ENCODE data around the gene EPB41L2. TPM values are rescaled to one million over a fixed set of nuclear protein-coding genes. Genes with fewer than 3 reads are reported as not detected.

Gene EPB41L2
- total and polyA plus RNA-seq, 2 experiments from 2014 or later = 76.2 to 91.7 TPM

DNA sequence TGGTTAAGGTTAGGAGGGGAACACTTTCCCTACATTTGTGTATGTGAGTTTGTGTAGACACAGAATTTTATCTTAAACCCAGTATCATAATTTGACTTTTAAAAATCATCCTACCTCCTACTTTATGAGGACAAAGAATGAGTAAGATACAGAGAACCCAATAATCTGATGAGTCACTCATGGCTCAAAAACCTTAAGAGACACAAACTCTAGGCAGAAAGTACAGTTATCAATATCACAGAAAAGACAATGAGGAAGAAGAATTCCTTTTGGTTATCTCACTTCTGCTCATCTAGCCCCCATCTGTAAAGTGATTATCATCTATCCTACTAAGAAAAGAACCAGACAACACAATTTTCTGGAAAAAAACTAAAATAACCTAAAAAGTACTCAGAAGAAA, 87.7 kb downstream of the EPB41L2 start:
- Mint-ChIP-seq H3K27me3 (ENCODE audit: insufficient read depth, low read depth, poor library complexity) (peaks cover 4% of the 10 kb centered on the region), H3K4me3 (no peak overlapping the region), H3K36me3 (ENCODE audit: low read depth) (no peaks in the 10 kb centered on the region), H3K4me1 (peaks cover 31% of the 10 kb centered on the region), H3K27ac (no peak overlapping the region), H3K9me3 (no peaks in the 10 kb centered on the region)
- H3K4me3 ChIP-seq = no peak overlapping the region
- H3K4me1 ChIP-seq (ENCODE audit: insufficient read depth) = peaks cover 16% of the 10 kb centered on the region
- TF ChIP-seq, protein P1, sequence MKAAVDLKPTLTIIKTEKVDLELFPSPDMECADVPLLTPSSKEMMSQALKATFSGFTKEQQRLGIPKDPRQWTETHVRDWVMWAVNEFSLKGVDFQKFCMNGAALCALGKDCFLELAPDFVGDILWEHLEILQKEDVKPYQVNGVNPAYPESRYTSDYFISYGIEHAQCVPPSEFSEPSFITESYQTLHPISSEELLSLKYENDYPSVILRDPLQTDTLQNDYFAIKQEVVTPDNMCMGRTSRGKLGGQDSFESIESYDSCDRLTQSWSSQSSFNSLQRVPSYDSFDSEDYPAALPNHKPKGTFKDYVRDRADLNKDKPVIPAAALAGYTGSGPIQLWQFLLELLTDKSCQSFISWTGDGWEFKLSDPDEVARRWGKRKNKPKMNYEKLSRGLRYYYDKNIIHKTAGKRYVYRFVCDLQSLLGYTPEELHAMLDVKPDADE (IDR thresholded peaks at IDR 0.05) = no peak
- TF ChIP-seq CREB1 (CRISPR knock-in tag; IDR thresholded peaks at IDR 0.05; ENCODE audit: low read depth) = no peak
- no peak for TF ChIP-seq ZNF114 (CRISPR knock-in tag; IDR thresholded peaks at IDR 0.05)
- TF ChIP-seq EZH2phosphoT487 (IDR thresholded peaks at IDR 0.05; ENCODE audit: unreplicated experiment) = no peak
- no peak for TF ChIP-seq EZH2 (IDR thresholded peaks at IDR 0.05; ENCODE audit: low read depth, unreplicated experiment)
- TF ChIP-seq, protein P2, sequence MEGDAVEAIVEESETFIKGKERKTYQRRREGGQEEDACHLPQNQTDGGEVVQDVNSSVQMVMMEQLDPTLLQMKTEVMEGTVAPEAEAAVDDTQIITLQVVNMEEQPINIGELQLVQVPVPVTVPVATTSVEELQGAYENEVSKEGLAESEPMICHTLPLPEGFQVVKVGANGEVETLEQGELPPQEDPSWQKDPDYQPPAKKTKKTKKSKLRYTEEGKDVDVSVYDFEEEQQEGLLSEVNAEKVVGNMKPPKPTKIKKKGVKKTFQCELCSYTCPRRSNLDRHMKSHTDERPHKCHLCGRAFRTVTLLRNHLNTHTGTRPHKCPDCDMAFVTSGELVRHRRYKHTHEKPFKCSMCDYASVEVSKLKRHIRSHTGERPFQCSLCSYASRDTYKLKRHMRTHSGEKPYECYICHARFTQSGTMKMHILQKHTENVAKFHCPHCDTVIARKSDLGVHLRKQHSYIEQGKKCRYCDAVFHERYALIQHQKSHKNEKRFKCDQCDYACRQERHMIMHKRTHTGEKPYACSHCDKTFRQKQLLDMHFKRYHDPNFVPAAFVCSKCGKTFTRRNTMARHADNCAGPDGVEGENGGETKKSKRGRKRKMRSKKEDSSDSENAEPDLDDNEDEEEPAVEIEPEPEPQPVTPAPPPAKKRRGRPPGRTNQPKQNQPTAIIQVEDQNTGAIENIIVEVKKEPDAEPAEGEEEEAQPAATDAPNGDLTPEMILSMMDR (conservative IDR thresholded peaks at IDR 0.05; ENCODE audit: low read depth in 2 of 2) = no peak
- TF ChIP-seq STAT1 (IDR thresholded peaks at IDR 0.05; ENCODE audit: unreplicated experiment) = no peak
- TF ChIP-seq POLR2AphosphoS5 (IDR thresholded peaks at IDR 0.05; ENCODE audit: low read depth) = no peak
- no peak for TF ChIP-seq JUNB (IDR thresholded peaks at IDR 0.05; ENCODE audit: unreplicated experiment)
- TF ChIP-seq, protein P3, sequence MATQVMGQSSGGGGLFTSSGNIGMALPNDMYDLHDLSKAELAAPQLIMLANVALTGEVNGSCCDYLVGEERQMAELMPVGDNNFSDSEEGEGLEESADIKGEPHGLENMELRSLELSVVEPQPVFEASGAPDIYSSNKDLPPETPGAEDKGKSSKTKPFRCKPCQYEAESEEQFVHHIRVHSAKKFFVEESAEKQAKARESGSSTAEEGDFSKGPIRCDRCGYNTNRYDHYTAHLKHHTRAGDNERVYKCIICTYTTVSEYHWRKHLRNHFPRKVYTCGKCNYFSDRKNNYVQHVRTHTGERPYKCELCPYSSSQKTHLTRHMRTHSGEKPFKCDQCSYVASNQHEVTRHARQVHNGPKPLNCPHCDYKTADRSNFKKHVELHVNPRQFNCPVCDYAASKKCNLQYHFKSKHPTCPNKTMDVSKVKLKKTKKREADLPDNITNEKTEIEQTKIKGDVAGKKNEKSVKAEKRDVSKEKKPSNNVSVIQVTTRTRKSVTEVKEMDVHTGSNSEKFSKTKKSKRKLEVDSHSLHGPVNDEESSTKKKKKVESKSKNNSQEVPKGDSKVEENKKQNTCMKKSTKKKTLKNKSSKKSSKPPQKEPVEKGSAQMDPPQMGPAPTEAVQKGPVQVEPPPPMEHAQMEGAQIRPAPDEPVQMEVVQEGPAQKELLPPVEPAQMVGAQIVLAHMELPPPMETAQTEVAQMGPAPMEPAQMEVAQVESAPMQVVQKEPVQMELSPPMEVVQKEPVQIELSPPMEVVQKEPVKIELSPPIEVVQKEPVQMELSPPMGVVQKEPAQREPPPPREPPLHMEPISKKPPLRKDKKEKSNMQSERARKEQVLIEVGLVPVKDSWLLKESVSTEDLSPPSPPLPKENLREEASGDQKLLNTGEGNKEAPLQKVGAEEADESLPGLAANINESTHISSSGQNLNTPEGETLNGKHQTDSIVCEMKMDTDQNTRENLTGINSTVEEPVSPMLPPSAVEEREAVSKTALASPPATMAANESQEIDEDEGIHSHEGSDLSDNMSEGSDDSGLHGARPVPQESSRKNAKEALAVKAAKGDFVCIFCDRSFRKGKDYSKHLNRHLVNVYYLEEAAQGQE (IDR thresholded peaks at IDR 0.05; ENCODE audit: unreplicated experiment) = no peak
- TF ChIP-seq, protein P4, sequence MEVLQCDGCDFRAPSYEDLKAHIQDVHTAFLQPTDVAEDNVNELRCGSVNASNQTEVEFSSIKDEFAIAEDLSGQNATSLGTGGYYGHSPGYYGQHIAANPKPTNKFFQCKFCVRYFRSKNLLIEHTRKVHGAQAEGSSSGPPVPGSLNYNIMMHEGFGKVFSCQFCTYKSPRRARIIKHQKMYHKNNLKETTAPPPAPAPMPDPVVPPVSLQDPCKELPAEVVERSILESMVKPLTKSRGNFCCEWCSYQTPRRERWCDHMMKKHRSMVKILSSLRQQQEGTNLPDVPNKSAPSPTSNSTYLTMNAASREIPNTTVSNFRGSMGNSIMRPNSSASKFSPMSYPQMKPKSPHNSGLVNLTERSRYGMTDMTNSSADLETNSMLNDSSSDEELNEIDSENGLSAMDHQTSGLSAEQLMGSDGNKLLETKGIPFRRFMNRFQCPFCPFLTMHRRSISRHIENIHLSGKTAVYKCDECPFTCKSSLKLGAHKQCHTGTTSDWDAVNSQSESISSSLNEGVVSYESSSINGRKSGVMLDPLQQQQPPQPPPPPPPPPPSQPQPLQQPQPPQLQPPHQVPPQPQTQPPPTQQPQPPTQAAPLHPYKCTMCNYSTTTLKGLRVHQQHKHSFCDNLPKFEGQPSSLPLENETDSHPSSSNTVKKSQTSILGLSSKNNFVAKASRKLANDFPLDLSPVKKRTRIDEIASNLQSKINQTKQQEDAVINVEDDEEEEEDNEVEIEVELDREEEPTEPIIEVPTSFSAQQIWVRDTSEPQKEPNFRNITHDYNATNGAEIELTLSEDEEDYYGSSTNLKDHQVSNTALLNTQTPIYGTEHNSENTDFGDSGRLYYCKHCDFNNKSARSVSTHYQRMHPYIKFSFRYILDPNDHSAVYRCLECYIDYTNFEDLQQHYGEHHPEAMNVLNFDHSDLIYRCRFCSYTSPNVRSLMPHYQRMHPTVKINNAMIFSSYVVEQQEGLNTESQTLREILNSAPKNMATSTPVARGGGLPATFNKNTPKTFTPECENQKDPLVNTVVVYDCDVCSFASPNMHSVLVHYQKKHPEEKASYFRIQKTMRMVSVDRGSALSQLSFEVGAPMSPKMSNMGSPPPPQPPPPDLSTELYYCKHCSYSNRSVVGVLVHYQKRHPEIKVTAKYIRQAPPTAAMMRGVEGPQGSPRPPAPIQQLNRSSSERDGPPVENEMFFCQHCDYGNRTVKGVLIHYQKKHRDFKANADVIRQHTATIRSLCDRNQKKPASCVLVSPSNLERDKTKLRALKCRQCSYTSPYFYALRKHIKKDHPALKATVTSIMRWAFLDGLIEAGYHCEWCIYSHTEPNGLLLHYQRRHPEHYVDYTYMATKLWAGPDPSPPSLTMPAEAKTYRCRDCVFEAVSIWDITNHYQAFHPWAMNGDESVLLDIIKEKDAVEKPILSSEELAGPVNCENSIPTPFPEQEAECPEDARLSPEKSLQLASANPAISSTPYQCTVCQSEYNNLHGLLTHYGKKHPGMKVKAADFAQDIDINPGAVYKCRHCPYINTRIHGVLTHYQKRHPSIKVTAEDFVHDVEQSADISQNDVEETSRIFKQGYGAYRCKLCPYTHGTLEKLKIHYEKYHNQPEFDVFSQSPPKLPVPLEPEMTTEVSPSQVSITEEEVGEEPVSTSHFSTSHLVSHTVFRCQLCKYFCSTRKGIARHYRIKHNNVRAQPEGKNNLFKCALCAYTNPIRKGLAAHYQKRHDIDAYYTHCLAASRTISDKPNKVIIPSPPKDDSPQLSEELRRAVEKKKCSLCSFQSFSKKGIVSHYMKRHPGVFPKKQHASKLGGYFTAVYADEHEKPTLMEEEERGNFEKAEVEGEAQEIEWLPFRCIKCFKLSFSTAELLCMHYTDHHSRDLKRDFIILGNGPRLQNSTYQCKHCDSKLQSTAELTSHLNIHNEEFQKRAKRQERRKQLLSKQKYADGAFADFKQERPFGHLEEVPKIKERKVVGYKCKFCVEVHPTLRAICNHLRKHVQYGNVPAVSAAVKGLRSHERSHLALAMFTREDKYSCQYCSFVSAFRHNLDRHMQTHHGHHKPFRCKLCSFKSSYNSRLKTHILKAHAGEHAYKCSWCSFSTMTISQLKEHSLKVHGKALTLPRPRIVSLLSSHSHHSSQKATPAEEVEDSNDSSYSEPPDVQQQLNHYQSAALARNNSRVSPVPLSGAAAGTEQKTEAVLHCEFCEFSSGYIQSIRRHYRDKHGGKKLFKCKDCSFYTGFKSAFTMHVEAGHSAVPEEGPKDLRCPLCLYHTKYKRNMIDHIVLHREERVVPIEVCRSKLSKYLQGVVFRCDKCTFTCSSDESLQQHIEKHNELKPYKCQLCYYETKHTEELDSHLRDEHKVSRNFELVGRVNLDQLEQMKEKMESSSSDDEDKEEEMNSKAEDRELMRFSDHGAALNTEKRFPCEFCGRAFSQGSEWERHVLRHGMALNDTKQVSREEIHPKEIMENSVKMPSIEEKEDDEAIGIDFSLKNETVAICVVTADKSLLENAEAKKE (CRISPR knock-in tag; IDR thresholded peaks at IDR 0.05) = no peak
- TF ChIP-seq NANOG (IDR thresholded peaks at IDR 0.05; ENCODE audit: borderline replicate concordance) = no peak
- no peak for TF ChIP-seq ZNF331 (CRISPR knock-in tag; IDR thresholded peaks at IDR 0.05; ENCODE audit: low read depth)
- peaks cover 36% of the 10 kb centered on the region for H3K79me2 ChIP-seq (replicated peaks; ENCODE audit: insufficient read depth)
- no peak overlapping the region for H3K27ac ChIP-seq (ENCODE audit: low read depth)
- DNase-seq (ENCODE audit: low spot score) (no peak), ATAC-seq (no peak)
- H3F3A ChIP-seq (replicated peaks; ENCODE audit: low read depth) = no peaks in the 10 kb centered on the region
- H3K27me3 ChIP-seq (ENCODE audit: insufficient read depth) = no peaks in the 10 kb centered on the region
- H3K4me2 ChIP-seq = no peak overlapping the region
- no peaks in the 10 kb centered on the region for H3K36me3 ChIP-seq (ENCODE audit: insufficient read depth)
- H3K9me2 ChIP-seq (ENCODE audit: insufficient read depth) = no peaks in the 10 kb centered on the region
- no peaks in the 10 kb centered on the region; the same call in 1 of the 2 replicates for H4K20me1 ChIP-seq (replicated peaks; ENCODE audit: insufficient read depth)
- H2AFZ ChIP-seq = no peak overlapping the region

Data from GM23338 (cell line).